Heart right ventricle (tissue), 16 donors: Measurements from ENCODE around the gene ABCB10. TPM values are rescaled to one million over a fixed set of nuclear protein-coding genes. Genes with fewer than 3 reads are reported as not detected.

Experiments used
- ATAC-seq, 8 donors: fragments of 200-7000 bp; cut with Tn5 transposase; one replicate each; pipeline ENCODE4 v1.9.1; 2020; ENCODE audit warnings: mild to moderate bottlenecking in 8 of 8, moderate library complexity in 8 of 8, moderate number of reproducible peaks in 1 of 8
- DNase-seq, 2 donors: peaks; one replicate each; pipeline ENCODE4 v3.0.0-alpha.2; 2020
- H3K27ac ChIP-seq, 10 donors: fragments of 200-600 bp; sonication (generic) in 2 of 10; one replicate each; pipeline versions ENCODE4 v1.5.0 to v1.8.0; 2020 to 2022; ENCODE audit warnings: mild to moderate bottlenecking in 3 of 10
- H3K27me3 ChIP-seq, 7 donors: fragments of 200-600 bp; one replicate each; pipeline ENCODE4 v1.8.0; 2021 to 2022; ENCODE audit warnings: mild to moderate bottlenecking in 2 of 7
- H3K36me3 ChIP-seq, 9 donors: fragments of 200-600 bp; sonication (generic) in 1 of 9; one replicate each; pipeline versions ENCODE4 v1.5.0 to v1.8.0; 2020 to 2022; ENCODE audit warnings: mild to moderate bottlenecking in 2 of 9
- H3K4me1 ChIP-seq, 9 donors: fragments of 200-600 bp; sonication (generic) in 1 of 9; one replicate each; pipeline versions ENCODE4 v1.5.0 to v1.8.0; 2020 to 2022; ENCODE audit warnings: mild to moderate bottlenecking in 4 of 9
- H3K4me3 ChIP-seq, 10 donors: fragments of 200-600 bp; sonication (generic) in 2 of 10; one replicate each; pipeline versions ENCODE4 v1.5.0 to v1.8.0; 2020 to 2022; ENCODE audit warnings: mild to moderate bottlenecking in 7 of 10, moderate library complexity in 2 of 10
- H3K9me3 ChIP-seq, 11 donors: fragments of 200-600 bp in 10 of 11; sonication (generic) in 2 of 11; one replicate each; pipeline versions ENCODE4 v1.5.0 to v1.8.0; 2013 to 2022; ENCODE audit warnings: mild to moderate bottlenecking in 2 of 11, control low read depth in 1 of 11, moderate library complexity in 1 of 11
- WGBS, 2 donors: extraction: QIAGEN DNeasy Blood & Tissue Kit; methylation state at CpG; one replicate each; pipeline ENCODE4 v1.1.7; 2013; ENCODE audit warnings: inconsistent platforms in 1 of 2; 5-methylcytosine and 5-hydroxymethylcytosine counted together
- intact Hi-C, 10 donors: fragments of 100-400 bp; cut with DNase I; formaldehyde crosslinking; loops; one replicate each; pipeline versions ENCODE4 v1.11.1 to v1.14.2; 2022
- polyA plus RNA-seq, 2 donors: library from polyadenylated mRNA; stranded (reverse); fragments of 200-250 nt; gene quantifications; one replicate each; pipeline ENCODE4 v1.2.3, GENCODE V29; 2013
- total RNA-seq, 10 donors: library from RNA; stranded (reverse); fragmentation: NEBNext Ultra II Directional in 3 of 10; extraction: Animal tissue kit (Norgen Biotek cat#: 25700) in 3 of 10; gene quantifications; one replicate each; pipeline versions ENCODE4 v1.2.1 to v1.2.4, GENCODE V29; 2021 to 2023
- TF ChIP-seq, protein P1 (sequence below), 9 donors: fragments of 200-600 bp; sonication (generic) in 2 of 9; IDR thresholded peaks; one replicate each; pipeline versions ENCODE4 v1.5.0 to v1.8.0; 2021 to 2022; ENCODE audit warnings: antibody characterized with exemption in 9 of 9, mild to moderate bottlenecking in 5 of 9, moderate library complexity in 1 of 9
- donor health status: Arrhythmogenic right ventricular cardiomyopathy.
- donor health status: ischemic (EF 13 %, LVEDD 7.1; RV severe dilation, severe dysfunction).
- donor health status: healthy with polysubstance abuse.
- donor health status: DM: no; HTN: yes; CAD: no.
- donor health status: DM: no; HTN: no; CAD: no.
- donor health status: ischemic (EF 25% LVEDD 6.9; RV normal size, moderate dysfunction).
- donor health status: ischemic (EF 25% LVEDD 5.7; RV mildly dilated, moderate dysfunction).
- donor health status: healthy.
- donor health status: DM: yes; HTN: yes; CAD: no.
- donor health status: Ischemic cardiomyopathy.
- donor health status: ischemic (EF 35%, LVEDD 5.7; RV mildly dilated, moderate dysfunction).
- donor health status: nonischemic (EF 11% LVEDD 7.7; RV severe dilation, severe dysfunction).
- donor health status: DM: yes; HTN: yes; CAD: no.
- donor health status: PGD.
- donor health status: ischemic (EF 29% LVEDD 5.4; RV normal size, mild dysfunction).
- donor health status: nonischemic (EF 23%, LVEDD 6.1; RV moderate dilation, normal function).

Gene ABCB10
- total and polyA plus RNA-seq, 12 donors, result 4.2 to 13.5 (median 11.3) TPM

DNA sequence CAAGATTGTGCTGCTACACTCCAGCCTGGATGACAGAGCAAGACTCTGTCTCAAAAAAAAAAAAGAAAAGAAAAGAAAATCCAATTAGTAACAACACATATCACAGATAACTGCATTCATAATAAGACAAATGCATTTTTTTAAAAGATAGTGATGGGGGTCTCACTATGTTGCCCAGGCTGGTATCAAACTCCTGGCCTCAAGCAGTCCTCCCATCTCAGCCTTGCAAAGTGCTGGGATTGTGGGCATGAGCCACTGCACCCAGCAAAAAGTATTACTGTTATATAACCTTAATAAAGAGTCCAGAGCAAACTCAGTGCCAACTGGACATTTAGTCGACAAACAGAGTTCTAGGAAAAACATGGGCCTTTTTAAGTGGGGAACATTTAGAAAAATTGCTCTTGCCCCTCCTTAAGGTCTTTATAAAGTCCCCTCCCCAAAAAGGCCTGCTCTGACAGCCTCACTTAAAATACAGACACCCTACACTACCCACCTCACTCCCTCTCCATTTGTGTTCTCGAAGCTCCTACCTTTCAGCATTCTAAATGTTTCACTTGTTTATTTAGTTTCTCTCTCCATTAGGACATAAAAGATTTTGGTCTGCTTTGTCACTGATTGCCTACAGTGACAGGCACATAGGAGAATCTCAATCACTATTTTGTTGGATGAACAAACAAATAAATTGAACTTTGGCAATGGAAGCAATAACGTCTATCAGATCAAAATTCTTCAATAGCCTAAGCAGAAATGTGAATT is 7.5 kb downstream of the ABCB10 start:
- Histone ChIP-seq H3K27me3 (no peaks in the 10 kb centered on the region), H3K4me3 (no peak overlapping the region), H3K9me3 (no peaks in the 10 kb centered on the region), H3K27ac (no peak overlapping the region), H3K4me1 (peaks cover 0 to 47% (median 18%) of the 10 kb centered on the region in 9 donors), H3K36me3 (peaks cover 0 to 41% (median 19%) of the 10 kb centered on the region in 9 donors)
- no peak for ATAC-seq
- DNase-seq, result no peak
- TF ChIP-seq, protein P1, sequence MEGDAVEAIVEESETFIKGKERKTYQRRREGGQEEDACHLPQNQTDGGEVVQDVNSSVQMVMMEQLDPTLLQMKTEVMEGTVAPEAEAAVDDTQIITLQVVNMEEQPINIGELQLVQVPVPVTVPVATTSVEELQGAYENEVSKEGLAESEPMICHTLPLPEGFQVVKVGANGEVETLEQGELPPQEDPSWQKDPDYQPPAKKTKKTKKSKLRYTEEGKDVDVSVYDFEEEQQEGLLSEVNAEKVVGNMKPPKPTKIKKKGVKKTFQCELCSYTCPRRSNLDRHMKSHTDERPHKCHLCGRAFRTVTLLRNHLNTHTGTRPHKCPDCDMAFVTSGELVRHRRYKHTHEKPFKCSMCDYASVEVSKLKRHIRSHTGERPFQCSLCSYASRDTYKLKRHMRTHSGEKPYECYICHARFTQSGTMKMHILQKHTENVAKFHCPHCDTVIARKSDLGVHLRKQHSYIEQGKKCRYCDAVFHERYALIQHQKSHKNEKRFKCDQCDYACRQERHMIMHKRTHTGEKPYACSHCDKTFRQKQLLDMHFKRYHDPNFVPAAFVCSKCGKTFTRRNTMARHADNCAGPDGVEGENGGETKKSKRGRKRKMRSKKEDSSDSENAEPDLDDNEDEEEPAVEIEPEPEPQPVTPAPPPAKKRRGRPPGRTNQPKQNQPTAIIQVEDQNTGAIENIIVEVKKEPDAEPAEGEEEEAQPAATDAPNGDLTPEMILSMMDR (IDR thresholded peaks at IDR 0.05), result no peak
- 75 to 85% methylated on average over 3 of the region's 3 CpGs for WGBS, 2 donors
- intact Hi-C loops, result loop anchor here in 3 of 10 donors (10.0 kb wide), 3 partner anchors 74 to 754 kb away; partner anchors contain the start of genes TAF5L (in 1 of the 3) and URB2 (in 1 of the 3)

DNA sequence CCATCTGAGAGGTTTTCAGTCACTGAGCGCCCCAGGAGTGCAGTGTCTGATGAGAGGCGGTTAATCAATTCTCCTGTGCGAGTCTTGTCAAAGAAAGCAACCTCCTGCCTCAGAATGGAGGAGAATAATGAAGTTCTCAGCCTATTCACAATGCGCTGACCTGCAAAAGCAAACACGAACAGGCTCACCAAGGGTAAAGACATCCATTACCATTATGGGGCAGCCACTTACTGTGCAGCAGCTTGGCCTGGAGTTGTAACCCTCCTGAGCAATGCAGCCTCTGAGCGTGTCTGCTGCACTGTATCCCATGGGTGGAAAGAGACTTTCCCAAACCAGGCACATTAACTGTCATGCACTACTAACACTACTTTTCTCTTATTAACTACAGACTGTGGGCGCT is 11.0 kb downstream of the ABCB10 start:
- ATAC-seq, result no peak
- TF ChIP-seq, protein P1 (IDR thresholded peaks at IDR 0.05), result no peak
- WGBS, 2 donors, result 98 to 100% methylated on average over 7 of the region's 7 CpGs

DNA sequence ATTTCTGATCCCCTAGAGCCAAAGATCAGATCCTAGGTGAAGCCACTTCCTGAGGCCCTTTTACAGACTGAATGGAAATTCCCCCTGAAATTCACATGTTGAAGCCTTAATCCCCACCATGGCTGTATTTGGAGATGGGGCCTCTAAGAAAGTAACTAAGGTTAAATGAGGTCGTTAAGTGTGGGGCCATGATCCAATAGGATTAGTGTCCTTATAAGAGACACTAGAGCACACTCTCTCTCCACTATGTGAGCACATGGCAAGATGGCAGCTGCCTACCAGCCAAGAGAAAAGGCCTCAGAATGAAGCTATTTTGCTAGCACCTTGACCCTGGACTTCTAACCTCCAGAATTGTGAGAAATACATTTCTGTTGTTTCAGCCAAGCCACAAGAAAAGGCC is 13.9 kb downstream of the ABCB10 start:
- no peaks in the 10 kb centered on the region for H3K27me3 ChIP-seq
- H3K36me3 ChIP-seq, result peaks cover 0 to 98% (median 55%) of the 10 kb centered on the region in 9 donors
- H3K4me3 ChIP-seq, result no peak overlapping the region
- intact Hi-C loops, result no loop called here
- no peak overlapping the region for H3K27ac ChIP-seq
- peaks cover 0 to 3% (median 0%) of the 10 kb centered on the region in 9 donors for H3K4me1 ChIP-seq
- peaks cover 0 to 5% (median 0%) of the 10 kb centered on the region in 11 donors for H3K9me3 ChIP-seq
- TF ChIP-seq, protein P1 (IDR thresholded peaks at IDR 0.05), result no peak
- WGBS, 2 donors, result 93 to 100% methylated on average over 1 of the region's 1 CpG
- no peak for ATAC-seq
- DNase-seq, result no peak

More for the DNA sequence above, 11.0 kb downstream of the ABCB10 start:
- Histone ChIP-seq H3K27me3 (no peaks in the 10 kb centered on the region), H3K4me1 (peaks cover 0 to 30% (median 0%) of the 10 kb centered on the region in 9 donors), H3K27ac (no peak overlapping the region), H3K36me3 (peaks cover 0 to 68% (median 33%) of the 10 kb centered on the region in 9 donors), H3K9me3 (peaks cover 0 to 5% (median 0%) of the 10 kb centered on the region in 11 donors), H3K4me3 (no peak overlapping the region)
- intact Hi-C loops, result no loop called here
- DNase-seq, result no peak

DNA sequence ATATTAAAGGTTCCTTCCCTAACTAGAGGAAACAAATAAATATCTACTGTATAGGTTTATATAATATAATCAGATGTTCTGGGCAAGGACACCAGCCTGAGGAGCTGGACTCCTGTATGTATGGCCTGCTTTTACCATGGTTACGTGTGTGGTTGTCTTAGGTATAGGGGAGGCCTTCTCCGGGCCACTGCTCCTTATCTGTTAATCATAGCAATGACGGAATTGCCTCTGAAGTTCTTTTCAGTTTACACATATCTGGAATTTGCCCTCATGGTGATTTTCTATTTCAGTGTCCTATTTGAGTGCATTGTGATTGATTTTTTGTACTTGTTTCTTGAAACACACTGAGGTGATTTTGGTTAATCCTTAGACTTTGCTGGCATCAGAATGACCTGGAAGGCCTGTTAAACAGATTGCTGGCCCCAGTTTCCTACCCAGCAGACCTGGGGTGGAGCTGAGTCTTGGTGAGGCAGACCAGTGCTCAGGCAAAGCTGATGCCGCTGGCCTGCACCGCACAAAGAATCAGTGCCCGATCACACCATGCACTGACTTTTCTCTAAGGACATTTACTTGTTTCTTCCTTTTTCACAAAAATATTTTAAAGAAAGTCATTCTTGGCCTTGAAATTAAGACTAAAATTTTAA is 18.5 kb downstream of the ABCB10 start:
- no peak overlapping the region for H3K4me3 ChIP-seq
- H3K27ac ChIP-seq, result no peak overlapping the region
- TF ChIP-seq, protein P1 (IDR thresholded peaks at IDR 0.05), result no peak
- DNase-seq (no peak), ATAC-seq (no peak)
- no peaks in the 10 kb centered on the region for H3K4me1 ChIP-seq
- intact Hi-C loops, result no loop called here
- WGBS, 2 donors, result 95 to 96% methylated on average over 6 of the region's 6 CpGs
- H3K36me3 ChIP-seq, result peaks cover 0 to 99% (median 49%) of the 10 kb centered on the region in 9 donors
- H3K9me3 ChIP-seq, result peaks cover 0 to 5% (median 0%) of the 10 kb centered on the region in 11 donors
- H3K27me3 ChIP-seq, result no peaks in the 10 kb centered on the region
